ENCODE data around the gene RLN3. TPM values are rescaled to one million over a fixed set of nuclear protein-coding genes. Genes with fewer than 3 reads are reported as not detected.

The RLN3 gene
- total and polyA plus RNA-seq, 9 of the 15 experiments (the other 6 are each of a cell fraction or from before 2014, with no cell fraction given) = 0.31 to 1.2 (median 0.71) TPM; not detected in 6

DNA sequence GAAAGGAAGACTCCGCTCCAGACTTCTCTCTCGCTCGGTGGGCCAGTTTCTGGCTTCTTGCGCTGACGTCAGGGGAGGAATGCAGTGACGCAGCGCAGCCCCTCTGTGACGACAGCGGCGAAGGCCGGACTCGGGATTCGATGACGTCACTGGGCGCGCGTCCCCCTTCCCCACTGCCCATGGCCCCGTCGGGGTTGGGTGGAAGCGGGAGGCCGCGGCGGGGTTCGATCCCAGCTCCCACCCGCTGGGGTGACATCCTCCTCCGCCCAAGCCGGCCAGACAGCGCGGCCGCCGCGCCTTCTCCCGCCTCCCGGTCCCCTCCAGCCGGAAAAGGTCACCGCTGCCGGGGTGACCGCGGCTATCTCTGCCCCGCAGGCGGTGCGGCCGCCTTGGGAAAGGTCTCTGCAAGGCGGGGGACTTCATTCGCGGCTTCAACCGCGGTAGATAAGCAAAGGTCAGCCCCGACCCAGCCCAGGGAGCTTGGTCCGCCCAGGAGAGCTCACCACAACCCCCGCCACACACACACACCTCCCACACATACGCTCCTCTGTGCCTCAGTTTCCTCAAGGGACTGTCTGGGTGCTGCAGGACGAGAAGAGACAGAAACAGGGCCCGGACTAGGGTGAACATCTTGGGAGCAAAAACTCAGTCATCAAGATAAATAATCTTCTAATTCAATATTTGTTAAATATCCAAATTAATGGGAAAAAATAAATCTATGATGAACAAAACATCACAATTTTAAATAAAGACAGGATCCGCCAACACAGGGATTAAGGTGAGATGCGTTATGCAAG is 21.0 kb upstream of the RLN3 start (continued):
- TF ChIP-seq, protein P1, sequence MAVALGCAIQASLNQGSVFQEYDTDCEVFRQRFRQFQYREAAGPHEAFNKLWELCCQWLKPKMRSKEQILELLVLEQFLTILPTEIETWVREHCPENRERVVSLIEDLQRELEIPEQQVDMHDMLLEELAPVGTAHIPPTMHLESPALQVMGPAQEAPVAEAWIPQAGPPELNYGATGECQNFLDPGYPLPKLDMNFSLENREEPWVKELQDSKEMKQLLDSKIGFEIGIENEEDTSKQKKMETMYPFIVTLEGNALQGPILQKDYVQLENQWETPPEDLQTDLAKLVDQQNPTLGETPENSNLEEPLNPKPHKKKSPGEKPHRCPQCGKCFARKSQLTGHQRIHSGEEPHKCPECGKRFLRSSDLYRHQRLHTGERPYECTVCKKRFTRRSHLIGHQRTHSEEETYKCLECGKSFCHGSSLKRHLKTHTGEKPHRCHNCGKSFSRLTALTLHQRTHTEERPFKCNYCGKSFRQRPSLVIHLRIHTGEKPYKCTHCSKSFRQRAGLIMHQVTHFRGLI (CRISPR knock-in tag; IDR thresholded peaks at IDR 0.05) = no peak
- TF ChIP-seq ZNF232 (CRISPR knock-in tag; IDR thresholded peaks at IDR 0.05) (no peak), FOXA1 (IDR thresholded peaks at IDR 0.05; ENCODE audit: borderline replicate concordance) (no peak), CXXC5 (CRISPR knock-in tag; IDR thresholded peaks at IDR 0.05) (peak; percentile 100), SRSF1 (IDR thresholded peaks at IDR 0.05; ENCODE audit: low read depth, low read length) (no peak), ZNF561 (CRISPR knock-in tag; conservative IDR thresholded peaks at IDR 0.05) (no peak), HDAC1 (IDR thresholded peaks at IDR 0.05) (peak in 1 of 2 experiments; percentile 94; a peak in 2 of 4 replicates), GABPA (tag; conservative IDR thresholded peaks at IDR 0.05; ENCODE audit: low read depth) (peak; percentile 78), SIN3A (IDR thresholded peaks at IDR 0.05; ENCODE audit: borderline replicate concordance in 2 of 2, control insufficient read depth in 1 of 2, low read depth in 2 of 2, low read length in 2 of 2) (peak in 1 of 2 experiments; percentile 82; a peak in 2 of 4 replicates), ZNF695 (CRISPR knock-in tag; IDR thresholded peaks at IDR 0.05) (no peak), CBFA2T3 (IDR thresholded peaks at IDR 0.05) (peak; percentile 99), RBFOX2 (IDR thresholded peaks at IDR 0.05; ENCODE audit: low read depth, low read length) (peak; percentile 89), NUFIP1 (IDR thresholded peaks at IDR 0.05; ENCODE audit: partially characterized antibody) (peak; percentile 21)
- TF ChIP-seq, protein P2, sequence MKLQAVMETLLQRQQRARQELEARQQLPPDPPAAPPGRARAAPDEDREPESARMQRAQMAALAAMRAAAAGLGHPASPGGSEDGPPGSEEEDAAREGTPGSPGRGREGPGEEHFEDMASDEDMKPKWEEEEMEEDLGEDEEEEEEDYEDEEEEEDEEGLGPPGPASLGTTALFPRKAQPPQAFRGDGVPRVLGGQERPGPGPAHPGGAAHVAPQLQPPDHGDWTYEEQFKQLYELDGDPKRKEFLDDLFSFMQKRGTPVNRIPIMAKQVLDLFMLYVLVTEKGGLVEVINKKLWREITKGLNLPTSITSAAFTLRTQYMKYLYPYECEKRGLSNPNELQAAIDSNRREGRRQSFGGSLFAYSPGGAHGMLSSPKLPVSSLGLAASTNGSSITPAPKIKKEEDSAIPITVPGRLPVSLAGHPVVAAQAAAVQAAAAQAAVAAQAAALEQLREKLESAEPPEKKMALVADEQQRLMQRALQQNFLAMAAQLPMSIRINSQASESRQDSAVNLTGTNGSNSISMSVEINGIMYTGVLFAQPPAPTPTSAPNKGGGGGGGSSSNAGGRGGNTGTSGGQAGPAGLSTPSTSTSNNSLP (IDR thresholded peaks at IDR 0.05; ENCODE audit: borderline replicate concordance, low read depth, low read length) = 0 out of 2 replicates have a peak, but pooled peaks have one; percentile 52
- TF ChIP-seq, protein P3, sequence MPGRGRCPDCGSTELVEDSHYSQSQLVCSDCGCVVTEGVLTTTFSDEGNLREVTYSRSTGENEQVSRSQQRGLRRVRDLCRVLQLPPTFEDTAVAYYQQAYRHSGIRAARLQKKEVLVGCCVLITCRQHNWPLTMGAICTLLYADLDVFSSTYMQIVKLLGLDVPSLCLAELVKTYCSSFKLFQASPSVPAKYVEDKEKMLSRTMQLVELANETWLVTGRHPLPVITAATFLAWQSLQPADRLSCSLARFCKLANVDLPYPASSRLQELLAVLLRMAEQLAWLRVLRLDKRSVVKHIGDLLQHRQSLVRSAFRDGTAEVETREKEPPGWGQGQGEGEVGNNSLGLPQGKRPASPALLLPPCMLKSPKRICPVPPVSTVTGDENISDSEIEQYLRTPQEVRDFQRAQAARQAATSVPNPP (IDR thresholded peaks at IDR 0.05; ENCODE audit: borderline replicate concordance, insufficient read depth, insufficient read length) = no peak
- TF ChIP-seq, protein P4, sequence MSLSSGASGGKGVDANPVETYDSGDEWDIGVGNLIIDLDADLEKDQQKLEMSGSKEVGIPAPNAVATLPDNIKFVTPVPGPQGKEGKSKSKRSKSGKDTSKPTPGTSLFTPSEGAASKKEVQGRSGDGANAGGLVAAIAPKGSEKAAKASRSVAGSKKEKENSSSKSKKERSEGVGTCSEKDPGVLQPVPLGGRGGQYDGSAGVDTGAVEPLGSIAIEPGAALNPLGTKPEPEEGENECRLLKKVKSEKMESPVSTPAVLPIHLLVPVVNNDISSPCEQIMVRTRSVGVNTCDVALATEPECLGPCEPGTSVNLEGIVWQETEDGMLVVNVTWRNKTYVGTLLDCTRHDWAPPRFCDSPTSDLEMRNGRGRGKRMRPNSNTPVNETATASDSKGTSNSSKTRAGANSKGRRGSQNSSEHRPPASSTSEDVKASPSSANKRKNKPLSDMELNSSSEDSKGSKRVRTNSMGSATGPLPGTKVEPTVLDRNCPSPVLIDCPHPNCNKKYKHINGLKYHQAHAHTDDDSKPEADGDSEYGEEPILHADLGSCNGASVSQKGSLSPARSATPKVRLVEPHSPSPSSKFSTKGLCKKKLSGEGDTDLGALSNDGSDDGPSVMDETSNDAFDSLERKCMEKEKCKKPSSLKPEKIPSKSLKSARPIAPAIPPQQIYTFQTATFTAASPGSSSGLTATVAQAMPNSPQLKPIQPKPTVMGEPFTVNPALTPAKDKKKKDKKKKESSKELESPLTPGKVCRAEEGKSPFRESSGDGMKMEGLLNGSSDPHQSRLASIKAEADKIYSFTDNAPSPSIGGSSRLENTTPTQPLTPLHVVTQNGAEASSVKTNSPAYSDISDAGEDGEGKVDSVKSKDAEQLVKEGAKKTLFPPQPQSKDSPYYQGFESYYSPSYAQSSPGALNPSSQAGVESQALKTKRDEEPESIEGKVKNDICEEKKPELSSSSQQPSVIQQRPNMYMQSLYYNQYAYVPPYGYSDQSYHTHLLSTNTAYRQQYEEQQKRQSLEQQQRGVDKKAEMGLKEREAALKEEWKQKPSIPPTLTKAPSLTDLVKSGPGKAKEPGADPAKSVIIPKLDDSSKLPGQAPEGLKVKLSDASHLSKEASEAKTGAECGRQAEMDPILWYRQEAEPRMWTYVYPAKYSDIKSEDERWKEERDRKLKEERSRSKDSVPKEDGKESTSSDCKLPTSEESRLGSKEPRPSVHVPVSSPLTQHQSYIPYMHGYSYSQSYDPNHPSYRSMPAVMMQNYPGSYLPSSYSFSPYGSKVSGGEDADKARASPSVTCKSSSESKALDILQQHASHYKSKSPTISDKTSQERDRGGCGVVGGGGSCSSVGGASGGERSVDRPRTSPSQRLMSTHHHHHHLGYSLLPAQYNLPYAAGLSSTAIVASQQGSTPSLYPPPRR (CRISPR knock-in tag; IDR thresholded peaks at IDR 0.05; ENCODE audit: borderline replicate concordance) = peak; percentile 90; the same call in 1 of the 2 replicates

Data from K562 (cell line).